Daoy (cell line): ENCODE measurements around the gene KANSL2. TPM values are rescaled to one million over a fixed set of nuclear protein-coding genes. Genes with fewer than 3 reads are reported as not detected.
A peak's percentile ranks its signal among the peaks of the same experiment; 100 is the strongest.
"Not testable (repeated sequence)": the region's sequence is repeated elsewhere in the genome, so short reads cannot be mapped to it uniquely, and the experiment has no call there.

Source experiments
- DNase-seq: peaks from one replicate; pipeline ENCODE4 v3.0.0-alpha.2; 2015; ENCODE audit warnings: low read depth
- total RNA-seq: library from RNA; depleted of rRNA; stranded (reverse); fragments of >200 nt; shearing (Covaris generic); gene quantifications from 2 replicates; pipeline ENCODE4 v1.2.3, GENCODE V29; 2014

The KANSL2 gene
- total RNA-seq, 1 experiment from 2014 or later, result 114 TPM

DNA sequence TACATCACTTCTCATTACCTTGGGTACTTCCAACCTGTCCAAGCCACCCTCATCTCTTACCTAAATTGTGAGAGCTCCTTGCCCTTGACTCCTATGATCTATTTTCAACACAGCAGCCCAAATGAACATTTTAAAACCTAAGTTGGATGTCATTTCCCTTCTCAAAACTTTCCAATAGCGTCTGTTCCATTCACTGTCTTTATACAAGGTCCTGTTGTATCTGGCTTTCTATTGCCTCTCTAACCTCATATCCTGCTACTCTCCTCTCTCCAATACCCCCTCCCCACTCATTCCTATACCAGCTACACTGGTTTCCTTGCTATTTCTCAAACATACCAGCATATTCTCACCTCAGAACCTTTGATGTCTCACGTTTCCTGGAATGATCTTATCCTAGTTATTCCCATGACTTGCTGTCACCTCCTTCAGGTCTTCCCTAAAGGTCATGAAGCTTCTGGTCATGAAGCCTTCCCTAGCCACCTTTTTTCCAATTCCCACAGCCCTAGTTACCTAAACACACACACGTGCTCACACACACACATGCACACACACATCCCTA, 4.1 kb upstream of the KANSL2 start:
- no peak for DNase-seq

DNA sequence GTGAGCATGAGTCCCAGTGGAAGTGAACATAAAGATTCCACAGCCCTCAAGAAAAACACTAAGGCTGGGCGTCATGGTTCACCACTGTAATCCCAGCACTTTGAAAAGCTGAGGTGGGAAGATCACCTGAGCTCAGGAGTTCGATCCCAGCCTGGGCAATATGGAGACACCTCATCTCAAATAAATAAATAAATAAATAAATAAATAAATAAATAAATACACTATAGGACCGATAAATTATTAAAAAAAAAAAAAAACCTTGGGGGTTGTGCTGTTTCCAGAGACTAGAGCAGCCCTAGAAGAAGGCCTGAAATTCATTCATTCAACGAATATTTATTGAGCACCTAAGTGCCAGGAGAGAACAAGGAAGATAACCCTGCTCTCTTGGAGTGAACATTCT, 1.5 kb upstream of the KANSL2 start:
- DNase-seq, result no peak

DNA sequence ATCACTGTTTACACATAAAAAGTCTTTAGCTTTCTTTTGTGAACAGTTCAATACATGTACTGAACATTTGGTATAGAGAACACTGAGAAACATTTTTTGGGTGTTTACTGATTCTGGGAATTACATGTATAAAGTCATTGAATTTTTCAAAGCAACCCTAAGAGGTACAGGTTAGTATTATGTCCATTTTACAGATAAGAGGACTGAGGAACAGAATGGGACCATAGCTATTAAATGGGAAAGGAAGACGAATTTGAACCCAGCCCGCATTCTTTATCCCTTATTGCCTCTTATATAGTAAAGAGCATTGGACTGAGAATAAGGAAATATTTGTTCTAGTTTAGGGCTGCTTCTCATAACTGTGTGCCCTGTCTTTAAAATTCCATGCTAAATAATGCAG, 889 bp upstream of the KANSL2 start:
- no peak for DNase-seq

GRCh38 chr12:48682533-48682905, 481 bp upstream of the KANSL2 start:
- DNase-seq, result not testable (repeated sequence)

DNA sequence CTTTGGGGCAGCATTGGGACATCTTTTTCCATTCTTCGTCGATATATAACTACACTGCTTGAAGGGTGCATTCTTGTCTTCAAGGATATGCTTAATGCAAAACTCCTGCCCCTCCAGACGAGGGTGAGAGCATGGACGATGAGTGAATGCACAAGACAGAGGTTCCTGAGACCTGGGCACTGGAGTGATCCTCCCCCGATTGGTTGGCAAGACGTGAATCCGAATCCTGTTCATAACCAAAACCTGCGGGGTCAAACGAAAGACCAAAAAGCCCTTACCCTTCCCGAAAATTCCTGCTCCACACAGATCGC, 684 bp downstream of the KANSL2 start:
- no peak for DNase-seq

GRCh38 chr12:48680861-48681260, 1.2 kb downstream of the KANSL2 start:
- DNase-seq, result no peak

GRCh38 chr12:48678551-48679185, 3.4 kb downstream of the KANSL2 start:
- no peak for DNase-seq

GRCh38 chr12:48671231-48671856, 10.7 kb downstream of the KANSL2 start:
- no peak for DNase-seq

GRCh38 chr12:48668996-48669395, 13.0 kb downstream of the KANSL2 start:
- DNase-seq, result no peak

DNA sequence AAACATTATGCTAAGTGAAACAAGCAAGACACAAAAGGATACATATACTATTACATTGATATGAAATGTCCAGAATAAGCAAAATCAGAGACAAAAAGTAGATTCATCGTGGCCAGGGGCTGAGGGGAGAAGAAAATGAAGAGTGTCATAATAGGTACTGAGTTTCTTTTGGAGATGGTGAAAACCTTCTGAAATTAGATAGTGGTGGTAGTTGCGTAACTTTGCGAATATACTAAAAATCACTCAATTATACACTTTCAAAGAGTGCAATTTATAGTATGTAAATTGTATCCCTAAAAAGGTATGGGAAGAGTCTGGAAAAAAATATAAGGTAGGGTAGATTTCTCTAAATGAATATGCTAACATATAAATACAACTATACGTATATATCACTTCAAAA, 22.2 kb downstream of the KANSL2 start:
- DNase-seq, result no peak

- no peak for DNase-seq
Measured at GRCh38 chr12:48651681-48652080, 30.4 kb downstream of the KANSL2 start.

- not testable (repeated sequence) for DNase-seq
Measured at GRCh38 chr12:48645354-48645753, 36.7 kb downstream of the KANSL2 start.

- DNase-seq, result no peak
Measured at GRCh38 chr12:48643011-48643410, 39.0 kb downstream of the KANSL2 start.

- not testable (repeated sequence) for DNase-seq
Measured at GRCh38 chr12:48641752-48642555, 40.1 kb downstream of the KANSL2 start.

DNA sequence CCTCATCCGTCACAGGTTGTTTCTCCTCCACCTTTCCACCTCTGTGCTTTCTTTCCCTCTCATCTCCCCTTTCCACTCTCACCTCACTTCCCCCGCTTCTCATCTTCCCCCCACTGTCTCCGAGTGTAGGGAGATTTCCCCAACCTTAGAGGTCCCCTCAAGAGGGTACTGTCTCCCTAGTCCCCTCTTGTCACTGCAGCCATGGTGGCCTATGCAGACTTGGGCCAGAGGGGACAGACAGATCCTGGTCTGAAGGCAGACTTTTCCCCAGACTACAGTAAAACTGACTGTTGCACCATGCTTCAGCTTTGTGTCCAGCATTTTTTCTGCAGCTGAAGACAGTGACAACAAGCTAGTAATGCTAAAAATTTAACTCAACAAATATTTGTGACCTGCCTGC, 41.2 kb downstream of the KANSL2 start:
- no peak for DNase-seq

GRCh38 chr12:48640428-48640827, 41.6 kb downstream of the KANSL2 start:
- DNase-seq, result no peak

GRCh38 chr12:48631071-48631470, 51.0 kb downstream of the KANSL2 start:
- DNase-seq, result no peak

- DNase-seq, result no peak
Measured at GRCh38 chr12:48630346-48630745, 51.7 kb downstream of the KANSL2 start.

- no peak for DNase-seq
Measured at GRCh38 chr12:48629541-48629940, 52.5 kb downstream of the KANSL2 start.

- DNase-seq, result no peak
Measured at GRCh38 chr12:48627556-48627955, 54.5 kb downstream of the KANSL2 start.

DNA sequence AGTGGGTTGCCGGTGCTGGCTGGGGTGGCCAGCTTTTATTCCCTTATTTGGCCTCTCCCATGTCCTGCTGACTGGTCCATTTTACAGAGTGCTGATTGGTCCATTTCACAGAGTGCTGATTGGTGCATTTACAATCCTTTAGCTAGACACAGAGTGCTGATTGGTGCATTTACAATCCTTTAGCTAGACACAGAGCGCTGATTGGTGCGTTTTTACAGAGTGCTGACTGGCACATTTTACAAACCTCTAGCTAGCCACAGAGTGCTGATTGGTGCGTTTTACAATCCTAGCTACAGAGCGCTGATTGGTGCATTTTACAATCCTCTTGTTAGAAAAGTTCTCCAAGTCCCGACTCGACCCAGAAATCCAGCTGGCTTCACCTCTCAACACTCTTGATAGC, 59.0 kb downstream of the KANSL2 start:
- not testable (repeated sequence) for DNase-seq

DNA sequence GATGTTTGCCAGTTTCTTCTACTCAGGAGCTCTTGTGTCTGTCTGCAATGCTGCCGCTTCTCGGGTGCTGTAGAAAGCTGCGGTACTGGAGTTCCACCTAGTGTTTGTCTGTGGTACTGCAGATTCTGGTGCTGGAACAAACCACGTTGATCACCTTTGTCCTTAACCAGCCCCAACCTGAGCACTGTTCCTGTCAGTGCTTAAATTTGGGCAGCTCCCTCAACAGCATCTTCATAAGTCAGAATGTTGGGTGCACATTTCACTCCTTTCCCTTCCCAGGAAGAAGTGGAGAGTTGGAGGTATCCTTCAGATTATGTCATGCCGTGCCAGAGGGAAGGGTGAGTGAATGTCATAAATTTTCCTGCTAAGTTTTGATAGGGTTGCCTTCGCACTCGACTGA, 63.5 kb downstream of the KANSL2 start:
- DNase-seq, result peak; percentile 72

DNA sequence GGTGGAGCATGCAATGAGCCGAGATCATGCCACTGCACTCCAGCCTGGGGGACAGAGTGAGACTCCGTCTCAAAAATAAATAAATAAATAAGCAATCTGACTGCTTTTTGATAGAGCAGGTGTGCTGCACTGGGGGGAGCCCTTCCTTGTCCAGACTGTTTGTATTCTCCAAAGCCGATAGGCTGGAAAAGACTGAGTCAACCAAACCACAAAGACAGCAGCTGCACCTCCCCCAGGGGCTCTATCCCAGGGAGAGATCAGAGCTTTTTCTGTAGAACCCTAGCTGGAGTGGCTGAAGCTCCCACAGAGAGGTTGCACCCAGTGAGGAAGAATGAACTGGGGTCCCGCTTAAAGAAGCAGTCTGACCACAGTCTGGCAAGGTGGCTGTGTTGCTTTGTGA, 66.4 kb downstream of the KANSL2 start:
- DNase-seq, result peak; percentile 13
